ENCODE measurements around the gene RIMS4.

GRCh38 chr20:44803383-44803941, 6.9 kb downstream of the RIMS4 start:
- no peak for TF ChIP-seq CTCF (IDR thresholded peaks at IDR 0.05; ENCODE audit: low read length)
- no peak for TF ChIP-seq EZH2 (IDR thresholded peaks at IDR 0.05; ENCODE audit: borderline replicate concordance, low read length)

Measured in OCI-LY1 (cell line).